Activated CD8-positive, alpha-beta memory T cell treated with anti-CD3 and anti-CD28 coated beads for 24 hours (primary cell): ENCODE measurements around the gene KCNA10.

Source experiments
- DNase-seq: peaks from one replicate; pipeline ENCODE4 v3.0.0-alpha.2; 2020

Gene KCNA10

GRCh38 chr1:110476028-110476765 lies 42.8 kb downstream of the KCNA10 start:
- DNase-seq: no peak

DNA sequence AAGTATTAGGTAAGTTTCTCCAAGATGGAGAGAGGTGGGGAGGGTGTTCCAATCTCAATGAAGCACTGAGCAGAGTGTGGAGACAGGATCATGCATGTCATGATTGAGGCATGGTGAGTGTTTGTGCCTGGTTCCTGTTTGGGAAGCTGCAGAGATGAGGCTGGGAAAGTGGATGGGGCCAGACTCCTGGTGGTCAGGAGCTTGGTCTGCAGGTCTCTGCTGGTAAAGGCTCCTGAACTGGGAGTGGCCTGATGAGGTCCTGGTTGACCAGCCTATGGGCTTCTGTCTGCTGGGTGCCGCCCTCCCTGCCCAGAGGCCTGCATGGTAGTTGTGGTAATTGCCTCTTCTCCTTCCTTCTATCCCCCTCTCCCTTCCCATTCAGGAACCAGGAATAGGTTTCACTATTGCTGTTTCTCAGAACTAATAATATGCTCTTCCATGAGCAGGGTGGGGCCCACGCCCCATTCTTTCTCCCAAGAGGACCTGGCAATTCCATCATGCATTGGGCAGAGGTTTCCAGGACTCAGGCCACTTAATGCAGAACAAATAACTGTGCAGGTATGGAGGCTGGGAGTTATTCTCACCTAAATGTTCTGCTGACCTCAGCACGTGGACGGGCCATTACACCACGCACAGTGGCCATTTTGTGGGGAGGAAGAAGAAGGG lies 43.5 kb downstream of the KCNA10 start:
- DNase-seq: no peak

- no peak for DNase-seq
These were observed 44.5 kb downstream of the KCNA10 start for GRCh38 chr1:110474444-110474843.

DNA sequence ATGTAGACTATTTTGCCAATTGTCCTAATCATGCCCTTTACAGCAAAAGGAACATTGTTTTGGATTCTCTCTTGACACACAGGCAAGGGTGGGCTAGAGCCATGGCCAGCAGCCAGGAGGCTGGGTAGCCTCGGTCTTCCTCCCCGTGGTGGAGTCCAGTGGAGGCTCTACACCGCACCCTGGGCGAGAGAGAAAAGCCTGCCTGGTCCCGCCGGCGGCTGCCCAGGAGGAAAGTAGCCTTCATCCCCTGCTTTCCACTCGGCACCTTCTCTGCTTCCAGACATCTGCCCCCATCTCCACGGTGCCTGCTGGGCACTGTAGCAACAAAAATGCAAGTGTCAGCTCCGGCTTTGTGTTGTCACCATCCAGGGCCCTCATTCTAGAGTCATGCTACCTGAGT lies 46.4 kb downstream of the KCNA10 start:
- no peak for DNase-seq

DNA sequence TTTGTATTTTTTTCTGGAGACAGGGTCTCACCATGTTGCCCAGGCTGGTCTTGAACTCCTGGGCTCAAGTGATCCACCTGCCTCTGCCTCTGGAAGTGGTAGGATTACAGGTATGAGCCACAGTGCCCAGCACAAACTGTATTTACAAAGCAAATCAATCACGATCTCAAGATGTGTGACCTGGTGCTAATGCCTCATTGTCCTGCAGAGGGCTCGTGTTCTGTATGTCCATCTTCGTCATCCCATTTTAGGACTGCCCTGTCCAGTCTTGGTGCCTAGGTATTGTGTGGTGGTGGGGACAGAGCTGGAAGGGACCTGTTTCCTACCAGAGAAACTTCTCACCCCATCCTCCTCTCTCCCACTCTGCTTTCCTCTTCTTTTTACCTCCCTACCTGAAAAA lies 47.8 kb downstream of the KCNA10 start:
- DNase-seq: no peak
